ENCODE results near the gene KLK15.

- TF ChIP-seq POLR2A (IDR thresholded peaks at IDR 0.05; ENCODE audit: low read depth): no peak
- no peak for TF ChIP-seq POLR2AphosphoS5 (IDR thresholded peaks at IDR 0.05)
- TF ChIP-seq, protein P1, sequence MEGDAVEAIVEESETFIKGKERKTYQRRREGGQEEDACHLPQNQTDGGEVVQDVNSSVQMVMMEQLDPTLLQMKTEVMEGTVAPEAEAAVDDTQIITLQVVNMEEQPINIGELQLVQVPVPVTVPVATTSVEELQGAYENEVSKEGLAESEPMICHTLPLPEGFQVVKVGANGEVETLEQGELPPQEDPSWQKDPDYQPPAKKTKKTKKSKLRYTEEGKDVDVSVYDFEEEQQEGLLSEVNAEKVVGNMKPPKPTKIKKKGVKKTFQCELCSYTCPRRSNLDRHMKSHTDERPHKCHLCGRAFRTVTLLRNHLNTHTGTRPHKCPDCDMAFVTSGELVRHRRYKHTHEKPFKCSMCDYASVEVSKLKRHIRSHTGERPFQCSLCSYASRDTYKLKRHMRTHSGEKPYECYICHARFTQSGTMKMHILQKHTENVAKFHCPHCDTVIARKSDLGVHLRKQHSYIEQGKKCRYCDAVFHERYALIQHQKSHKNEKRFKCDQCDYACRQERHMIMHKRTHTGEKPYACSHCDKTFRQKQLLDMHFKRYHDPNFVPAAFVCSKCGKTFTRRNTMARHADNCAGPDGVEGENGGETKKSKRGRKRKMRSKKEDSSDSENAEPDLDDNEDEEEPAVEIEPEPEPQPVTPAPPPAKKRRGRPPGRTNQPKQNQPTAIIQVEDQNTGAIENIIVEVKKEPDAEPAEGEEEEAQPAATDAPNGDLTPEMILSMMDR (IDR thresholded peaks at IDR 0.05): no peak
Observed at GRCh38 chr19:50820549-50821247, 12.7 kb downstream of the KLK15 start.

Data from esophagus muscularis mucosa (tissue), 3 donors.